KOPT-K1 (cell line): ENCODE measurements around the gene SMCO2.

Experiments
- H3K27ac ChIP-seq: fragments of 200-600 bp; sonication (generic); 2 replicates; pipeline ENCODE4 v1.5.1; 2016; ENCODE audit warnings: antibody characterized with exemption, mild to moderate bottlenecking, low read depth, low read length; ENCODE audit not compliant: poor library complexity, severe bottlenecking
- H3K36me3 ChIP-seq: fragments of 200-600 bp; sonication (generic); 2 replicates; pipeline ENCODE4 v1.5.1; 2017; ENCODE audit warnings: antibody characterized with exemption, mild to moderate bottlenecking, low read length, moderate library complexity; ENCODE audit not compliant: insufficient read depth
- H3K9me3 ChIP-seq: fragments of 200-600 bp; sonication (generic); 2 replicates; pipeline ENCODE4 v1.5.1; 2017; ENCODE audit warnings: antibody characterized with exemption, low read length, mild to moderate bottlenecking; ENCODE audit not compliant: insufficient read depth, poor library complexity, severe bottlenecking

SMCO2 gene

DNA sequence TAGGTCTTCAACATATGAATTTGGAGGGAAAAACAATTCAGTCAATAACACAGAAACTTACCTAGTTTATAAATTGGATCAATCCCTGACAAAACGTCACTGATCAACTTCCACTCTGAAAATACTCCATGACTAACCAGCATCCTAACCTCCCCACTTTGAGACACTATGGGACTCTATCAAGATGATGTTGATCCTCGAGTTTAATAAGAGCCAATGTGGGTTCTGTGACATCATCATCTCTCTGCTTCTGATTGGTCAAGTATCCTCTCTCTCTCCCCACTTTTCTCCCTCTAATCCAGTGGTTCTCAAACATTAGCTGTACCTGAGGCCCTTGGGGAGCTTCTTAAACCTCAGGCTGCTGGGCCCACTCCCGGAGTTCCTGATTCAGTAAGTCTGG is at the start of gene SMCO2:
SMCO2 (plus strand) TSS at position 301 of the 400 bp plus-strand sequence. CDS start 23,896 bp downstream, outside the sequence.
- Histone ChIP-seq H3K36me3 (no peaks in the 10 kb centered on the region), H3K27ac (no peak within 1 kb of the TSS), H3K9me3 (peaks cover 15% of the 10 kb centered on the region)

GRCh38 chr12:27398466-27398865 is 48.1 kb upstream of the SMCO2 start:
- Histone ChIP-seq H3K27ac (no peak overlapping the region), H3K36me3 (peaks cover 30% of the 10 kb centered on the region), H3K9me3 (no peaks in the 10 kb centered on the region)

DNA sequence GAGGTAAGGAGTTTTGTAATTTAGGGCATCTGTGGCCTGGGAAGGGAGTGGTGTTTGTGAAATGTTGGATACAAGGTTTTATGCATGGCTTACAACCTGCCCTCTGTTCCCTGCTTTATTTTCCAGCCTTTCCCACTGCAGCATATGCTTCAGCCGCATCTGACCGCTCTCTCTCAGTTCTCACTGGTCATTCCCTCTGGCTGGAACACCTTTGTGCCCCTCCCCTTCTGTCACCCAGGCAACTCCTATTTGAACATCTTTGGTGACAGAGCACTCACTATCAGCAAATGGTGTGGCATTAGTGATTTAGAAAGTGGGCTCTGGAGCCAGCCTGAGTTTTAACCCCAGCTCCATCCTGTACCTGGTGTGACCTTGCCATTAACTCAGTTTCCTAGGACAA is 47.5 kb upstream of the SMCO2 start:
- no peak overlapping the region for H3K27ac ChIP-seq
- peaks cover 28% of the 10 kb centered on the region for H3K36me3 ChIP-seq
- H3K9me3 ChIP-seq: peaks cover 4% of the 10 kb centered on the region

DNA sequence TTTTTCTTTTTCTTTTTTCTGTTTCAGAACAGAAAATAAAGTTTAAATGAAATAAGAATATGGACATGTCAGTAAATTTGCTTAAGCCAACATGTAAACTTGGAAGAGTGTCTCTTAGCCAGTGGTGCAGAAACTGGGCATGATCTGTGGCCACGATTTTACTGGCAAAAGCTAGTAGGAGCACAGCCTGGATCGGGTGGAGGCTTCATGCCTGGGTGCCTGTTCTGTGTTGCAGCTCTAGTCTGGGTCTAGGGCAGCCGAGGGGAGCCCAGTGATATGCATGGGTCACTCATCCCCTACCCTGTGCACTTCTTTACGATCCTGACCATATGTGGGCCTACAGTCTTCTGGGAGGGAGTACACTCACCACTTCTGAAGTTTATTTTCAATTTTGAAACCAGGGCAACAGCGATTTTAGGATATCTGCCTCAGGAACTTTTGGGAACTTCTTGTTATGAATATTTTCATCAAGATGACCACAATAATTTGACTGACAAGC is 45.6 kb upstream of the SMCO2 start:
- Histone ChIP-seq H3K27ac (no peak overlapping the region), H3K9me3 (peaks cover 10% of the 10 kb centered on the region), H3K36me3 (peaks cover 33% of the 10 kb centered on the region)

GRCh38 chr12:27412047-27412446 is 34.5 kb upstream of the SMCO2 start:
- H3K36me3 ChIP-seq: peaks cover 11% of the 10 kb centered on the region
- no peak overlapping the region for H3K27ac ChIP-seq
- H3K9me3 ChIP-seq: no peaks in the 10 kb centered on the region

DNA sequence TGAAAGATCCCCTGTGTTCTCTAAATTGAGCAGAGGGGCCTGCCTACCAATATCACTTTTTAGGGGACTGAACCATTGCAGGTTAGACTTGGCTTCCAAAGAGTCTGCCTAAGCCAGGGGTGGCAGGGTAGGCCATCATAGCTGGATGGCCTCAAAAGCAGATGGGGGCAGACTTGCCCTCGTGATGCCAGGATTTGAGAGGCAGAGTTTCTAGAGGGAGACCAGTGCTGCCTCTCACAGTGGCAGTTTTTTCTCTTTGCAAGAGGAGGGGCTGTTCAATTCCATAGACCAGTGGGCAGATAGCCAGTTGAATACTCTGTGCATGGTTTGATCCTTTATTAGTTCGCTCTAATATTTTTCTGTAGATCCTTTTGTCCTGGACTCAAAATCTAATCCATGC is 23.8 kb upstream of the SMCO2 start:
- Histone ChIP-seq H3K27ac (no peak overlapping the region), H3K36me3 (peaks cover 25% of the 10 kb centered on the region), H3K9me3 (no peaks in the 10 kb centered on the region)

DNA sequence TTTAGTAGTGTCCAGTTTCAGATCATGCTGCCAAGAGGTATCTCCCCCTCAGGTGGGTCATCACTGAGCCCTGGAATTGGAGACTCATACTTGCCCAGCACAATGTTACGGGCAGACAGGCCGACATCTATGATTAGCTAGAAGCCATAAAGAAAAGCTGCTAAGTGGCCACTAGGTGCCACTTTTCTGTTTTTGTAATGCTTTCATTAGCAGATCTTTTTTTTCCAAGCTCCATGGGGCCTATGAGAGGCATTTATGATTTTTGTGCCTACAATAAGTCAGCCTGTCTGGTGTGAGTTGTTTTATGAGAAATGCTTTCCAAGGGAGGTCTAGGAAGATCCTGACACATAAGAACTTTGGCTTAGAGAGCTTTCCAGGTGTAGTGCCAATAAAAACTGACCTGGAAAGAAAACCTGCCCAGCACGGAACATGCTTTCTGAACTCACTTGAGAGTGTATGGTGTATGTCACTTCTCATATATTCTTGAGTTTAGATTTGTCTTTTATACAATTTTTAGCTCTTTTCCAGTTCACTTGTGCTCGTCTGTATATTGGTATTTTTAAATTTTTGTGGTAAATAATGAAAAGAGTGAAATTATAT is 21.8 kb upstream of the SMCO2 start:
- H3K9me3 ChIP-seq: no peaks in the 10 kb centered on the region
- H3K36me3 ChIP-seq: peaks cover 7% of the 10 kb centered on the region; the same call in 1 of the 2 replicates
- no peak overlapping the region for H3K27ac ChIP-seq

DNA sequence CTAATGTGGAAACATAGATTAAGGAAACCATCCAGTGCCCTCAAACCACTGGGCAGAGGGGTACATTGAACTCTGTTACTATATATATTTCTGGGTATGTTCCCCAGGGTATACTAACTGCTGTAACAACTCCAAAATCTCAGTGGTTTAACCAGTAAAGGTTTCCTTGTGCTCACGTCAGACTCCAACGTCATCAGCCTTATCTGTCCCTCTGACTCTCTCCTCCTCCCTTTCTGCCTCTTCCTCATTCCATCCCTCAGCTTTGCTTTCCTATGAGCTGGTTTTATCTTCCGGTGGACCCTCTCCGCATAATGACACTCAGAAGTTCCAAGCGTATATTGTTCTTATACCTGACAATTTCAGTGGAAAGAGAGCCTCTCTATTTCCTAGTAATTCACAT is 21.2 kb upstream of the SMCO2 start:
- H3K27ac ChIP-seq: no peak overlapping the region
- 0 out of 2 replicates have a peak, but pooled peaks cover 6% of the 10 kb centered on the region for H3K36me3 ChIP-seq

GRCh38 chr12:27426743-27427487 is 19.6 kb upstream of the SMCO2 start:
- Histone ChIP-seq H3K36me3 (no peaks in the 10 kb centered on the region), H3K27ac (no peak overlapping the region), H3K9me3 (no peaks in the 10 kb centered on the region)

More for the DNA sequence above, 21.2 kb upstream of the SMCO2 start:
- no peaks in the 10 kb centered on the region for H3K9me3 ChIP-seq

- no peaks in the 10 kb centered on the region for H3K9me3 ChIP-seq
- no peak overlapping the region for H3K27ac ChIP-seq
- H3K36me3 ChIP-seq: no peaks in the 10 kb centered on the region
Observed at GRCh38 chr12:27427824-27428223, 18.7 kb upstream of the SMCO2 start.

DNA sequence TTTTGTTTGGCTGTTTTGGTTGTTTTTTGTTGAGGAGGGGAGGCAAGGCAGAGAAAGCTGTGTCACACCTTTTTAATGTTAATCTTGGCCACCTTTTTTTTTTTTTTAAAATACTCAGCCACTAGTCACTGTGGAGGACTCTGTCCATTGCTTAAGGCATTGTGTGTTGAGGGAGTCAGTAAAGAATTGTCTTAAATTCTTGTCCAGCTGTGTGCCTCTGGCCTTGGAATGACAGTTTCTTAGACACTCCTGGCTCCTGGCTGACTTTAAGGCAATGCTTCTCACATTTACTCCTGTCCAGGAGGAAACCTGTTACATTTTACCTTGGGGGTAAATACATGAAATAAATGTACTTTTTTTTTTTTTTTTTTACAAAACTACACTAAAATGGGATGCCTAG is 18.1 kb upstream of the SMCO2 start:
- Histone ChIP-seq H3K9me3 (no peaks in the 10 kb centered on the region), H3K27ac (no peak overlapping the region), H3K36me3 (no peaks in the 10 kb centered on the region)

GRCh38 chr12:27429606-27430005 is 16.9 kb upstream of the SMCO2 start:
- no peaks in the 10 kb centered on the region for H3K36me3 ChIP-seq
- H3K27ac ChIP-seq: no peak overlapping the region

GRCh38 chr12:27431185-27431584 is 15.4 kb upstream of the SMCO2 start:
- H3K27ac ChIP-seq: no peak overlapping the region
- no peaks in the 10 kb centered on the region for H3K9me3 ChIP-seq
- no peaks in the 10 kb centered on the region for H3K36me3 ChIP-seq

More at GRCh38 chr12:27429606-27430005, 16.9 kb upstream of the SMCO2 start:
- no peaks in the 10 kb centered on the region for H3K9me3 ChIP-seq

GRCh38 chr12:27434673-27435565 is 11.6 kb upstream of the SMCO2 start:
- Histone ChIP-seq H3K27ac (no peak overlapping the region), H3K36me3 (no peaks in the 10 kb centered on the region), H3K9me3 (peaks cover 5% of the 10 kb centered on the region)

DNA sequence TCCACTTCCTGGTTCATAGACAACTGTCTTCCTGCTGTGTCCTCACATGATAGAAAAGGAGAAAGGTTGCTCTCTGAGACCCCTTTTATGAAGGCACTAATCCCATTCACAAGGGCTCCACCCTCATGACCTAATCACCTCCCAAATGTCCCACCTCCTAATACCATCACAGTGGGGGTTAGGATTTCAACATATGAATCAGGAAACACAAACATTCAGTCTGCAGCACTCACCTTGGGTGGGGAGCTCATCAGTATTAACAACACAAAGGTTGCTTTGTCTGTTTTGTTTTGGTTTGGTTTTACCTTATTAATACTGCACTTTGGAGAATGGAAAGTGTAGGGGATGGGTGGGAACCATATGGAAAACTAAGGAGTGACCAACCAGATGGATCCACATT is 10.5 kb upstream of the SMCO2 start:
- Histone ChIP-seq H3K9me3 (peaks cover 5% of the 10 kb centered on the region), H3K36me3 (no peaks in the 10 kb centered on the region), H3K27ac (no peak overlapping the region)
